SHP77 treated with DMSO at 0.1 percent for 48 hours (cell line): ENCODE measurements around the gene TMOD2.
A peak's percentile ranks its signal among the peaks of the same experiment; 100 is the strongest.

Experiments
- DNase-seq: peaks from one replicate; lab custom pipeline; 2025; lab: John Stamatoyannopoulos, UW

Gene TMOD2

GRCh38 chr15:51750792-51751696 lies at the start of gene TMOD2:
Gene TMOD2 (plus strand): TSS chr15:51751597. CDS start chr15:51766442, 14,845 bp downstream.
- no peak for DNase-seq

DNA sequence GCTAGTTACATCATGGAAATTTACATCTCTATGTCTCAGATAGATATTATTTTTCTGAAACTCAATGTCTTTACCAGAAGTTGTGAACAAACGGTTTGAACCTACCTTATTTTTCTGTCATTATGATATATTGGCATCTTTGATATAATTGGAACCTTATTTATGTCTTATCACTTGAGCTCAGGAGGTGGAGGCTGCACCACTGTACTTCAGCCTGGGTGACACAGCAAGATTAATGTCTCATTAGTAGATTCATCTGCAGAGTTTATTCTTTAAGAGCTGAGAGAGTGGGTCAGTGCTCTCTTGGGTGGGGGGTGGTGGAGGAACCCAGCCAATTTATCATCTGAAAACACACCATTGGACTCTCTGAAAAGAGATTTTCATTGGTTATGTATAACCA lies 48.7 kb upstream of the TMOD2 start:
- DNase-seq = no peak

DNA sequence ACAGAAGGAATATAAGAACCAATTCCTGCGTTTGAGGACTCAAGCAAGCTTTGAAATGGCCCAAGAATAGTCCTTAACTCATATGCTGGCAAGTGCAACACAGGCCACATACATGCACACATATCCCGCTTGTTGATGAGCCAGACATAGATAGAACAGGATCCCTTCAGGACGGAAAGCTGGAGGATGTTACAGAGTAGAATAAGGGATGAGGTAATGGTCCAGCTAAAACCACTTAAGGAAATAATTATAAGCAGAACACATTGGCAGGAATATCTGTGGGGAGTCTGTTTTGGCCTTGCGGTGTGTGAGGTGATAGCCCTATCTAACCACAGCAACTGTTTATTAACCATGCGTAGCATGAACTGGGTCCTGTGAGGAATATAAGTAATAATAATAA lies 45.1 kb upstream of the TMOD2 start:
- DNase-seq = no peak

DNA sequence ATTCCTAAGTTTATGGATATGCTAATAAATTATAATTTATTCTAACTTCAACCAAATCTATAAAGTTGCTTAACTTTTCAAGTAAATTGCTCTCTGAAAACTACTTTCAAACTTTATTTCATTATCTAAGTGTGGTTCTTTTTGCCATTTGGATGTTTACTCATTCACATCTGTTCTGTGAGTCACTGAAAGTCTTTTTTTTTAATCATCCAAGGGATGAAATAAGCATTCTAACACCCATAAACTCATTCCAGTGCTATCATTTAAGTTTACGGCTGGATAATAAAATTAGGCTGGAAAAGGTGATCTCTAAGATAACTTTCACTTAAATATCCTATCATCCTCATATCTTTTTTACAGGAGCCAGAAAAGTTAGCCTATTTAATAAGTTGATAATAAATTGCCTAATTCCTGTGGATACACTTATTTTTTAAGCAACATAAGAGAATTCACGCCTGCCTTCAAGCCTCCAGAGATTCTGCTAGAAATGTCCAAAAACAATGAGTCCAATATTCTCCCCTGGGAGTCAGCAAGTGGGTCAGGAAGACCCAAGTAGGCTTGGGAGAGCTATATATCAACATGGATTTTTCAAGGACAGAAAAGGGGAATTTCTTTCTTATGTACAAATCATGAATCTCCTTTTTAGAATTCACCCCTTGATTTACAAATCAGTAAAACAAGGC lies 44.3 kb upstream of the TMOD2 start:
- DNase-seq = no peak

GRCh38 chr15:51708013-51708412 lies 43.4 kb upstream of the TMOD2 start:
- peak; percentile 59 for DNase-seq

DNA sequence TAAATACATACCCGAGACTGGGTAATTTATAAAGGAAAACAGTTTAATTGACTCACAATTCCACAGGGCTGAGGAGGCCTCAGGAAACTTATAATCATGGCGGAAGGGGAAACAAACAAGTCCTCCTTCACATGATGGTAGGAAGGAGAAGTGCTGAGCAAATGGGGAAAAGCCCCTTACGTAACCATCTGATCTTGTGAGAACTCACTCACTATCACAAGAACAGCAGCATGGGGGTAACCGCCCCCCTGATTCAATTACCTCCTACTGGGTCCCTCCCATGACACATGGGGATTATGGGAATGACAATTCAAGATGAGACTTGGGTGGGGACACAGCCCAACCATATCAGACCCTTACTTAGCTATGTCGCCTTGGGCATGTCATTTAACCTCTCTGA lies 42.4 kb upstream of the TMOD2 start:
- no peak for DNase-seq

DNA sequence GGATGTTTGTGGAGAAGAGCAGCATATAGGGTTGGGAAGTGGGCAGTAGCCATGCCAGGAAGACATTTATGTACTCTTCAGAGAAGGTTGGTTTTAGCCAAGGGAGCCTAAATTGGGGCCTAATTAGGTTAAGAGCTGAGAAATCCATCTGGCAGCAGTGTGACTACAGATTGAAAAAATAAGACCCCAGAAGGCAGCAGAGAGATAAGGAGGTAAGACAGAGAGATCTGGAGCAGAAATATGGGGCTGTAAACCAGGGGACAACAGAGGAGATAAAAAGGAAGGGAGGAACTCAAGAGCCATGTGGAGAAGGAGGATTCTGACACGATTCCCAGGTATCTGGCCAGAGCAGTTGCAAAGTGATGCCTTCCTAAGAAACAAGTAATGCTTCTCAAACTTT lies 37.2 kb upstream of the TMOD2 start:
- no peak for DNase-seq

DNA sequence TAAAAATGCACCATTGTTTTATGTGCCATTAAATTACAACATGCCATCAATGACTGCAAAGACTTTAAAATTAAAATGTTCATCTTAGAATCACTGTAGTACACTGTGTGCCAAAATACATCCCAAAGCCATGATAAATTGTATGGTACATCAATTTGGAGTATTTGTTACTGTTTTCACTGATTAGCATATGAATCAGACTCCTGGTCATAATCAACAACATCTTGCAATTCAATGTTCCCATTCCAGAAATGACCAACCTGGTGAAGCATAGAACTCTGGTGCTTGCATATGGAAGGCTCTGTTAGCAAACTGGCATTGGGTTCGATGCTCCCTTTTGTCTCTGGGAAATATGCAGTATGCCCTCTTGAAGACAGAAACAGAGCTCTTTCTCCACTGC lies 36.5 kb upstream of the TMOD2 start:
- DNase-seq = no peak

DNA sequence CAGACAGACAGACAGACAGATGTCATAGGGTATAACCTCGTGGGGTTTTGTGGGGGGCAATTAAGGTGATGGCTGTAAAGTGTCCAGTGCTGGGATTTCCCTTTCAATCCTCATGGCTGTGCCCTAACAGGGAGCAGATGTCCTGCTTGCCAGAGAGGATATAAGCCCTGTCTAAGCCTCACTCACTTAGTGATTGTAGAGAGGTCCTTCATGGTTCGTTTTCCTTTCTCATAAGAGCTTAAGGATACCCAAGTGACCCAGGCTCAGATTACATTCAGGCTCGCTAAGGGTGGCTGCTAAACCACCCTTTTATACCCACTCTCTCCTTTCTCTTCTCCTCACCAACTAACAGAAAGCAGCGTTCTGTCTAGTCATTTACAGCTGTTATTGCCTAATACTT lies 33.2 kb upstream of the TMOD2 start:
- no peak for DNase-seq

- DNase-seq = no peak
Measured at GRCh38 chr15:51718746-51719145, 32.7 kb upstream of the TMOD2 start.

DNA sequence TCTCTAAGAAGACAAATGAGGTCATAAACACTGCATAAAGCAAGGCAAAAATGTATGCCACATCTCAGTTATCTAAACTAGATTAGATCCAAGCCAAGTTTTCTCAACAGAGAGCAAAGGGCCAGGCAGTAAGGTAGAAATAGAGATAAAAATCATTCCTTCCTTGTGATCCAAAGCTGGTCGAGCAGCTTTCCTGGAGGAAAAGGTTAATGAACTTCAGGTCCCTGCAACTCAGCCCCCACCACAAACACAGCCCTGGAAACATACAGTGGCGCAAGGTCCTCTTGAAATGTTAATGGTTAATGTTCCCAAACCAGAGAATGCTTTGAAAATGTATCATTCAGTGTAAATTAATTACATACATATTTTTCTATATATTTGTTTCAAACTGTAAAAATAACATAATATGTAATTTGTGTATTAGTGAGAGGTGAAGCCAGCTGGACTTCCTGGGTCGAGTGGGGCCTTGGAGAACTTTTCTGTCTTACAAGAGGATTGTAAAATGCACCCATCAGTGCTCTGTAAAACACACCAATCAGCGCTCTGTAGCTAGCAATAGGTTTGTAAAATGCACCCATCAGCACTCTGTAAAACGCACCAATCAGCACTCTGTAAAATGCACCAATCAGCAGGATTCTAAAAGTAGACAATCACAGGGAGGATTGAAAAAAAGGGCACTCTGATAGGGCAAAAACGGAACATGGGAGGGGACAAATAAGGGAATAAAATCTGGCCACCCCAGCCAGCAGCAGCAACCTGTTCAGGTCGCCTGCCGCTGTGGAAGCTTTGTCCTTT lies 31.0 kb upstream of the TMOD2 start:
- no peak for DNase-seq

DNA sequence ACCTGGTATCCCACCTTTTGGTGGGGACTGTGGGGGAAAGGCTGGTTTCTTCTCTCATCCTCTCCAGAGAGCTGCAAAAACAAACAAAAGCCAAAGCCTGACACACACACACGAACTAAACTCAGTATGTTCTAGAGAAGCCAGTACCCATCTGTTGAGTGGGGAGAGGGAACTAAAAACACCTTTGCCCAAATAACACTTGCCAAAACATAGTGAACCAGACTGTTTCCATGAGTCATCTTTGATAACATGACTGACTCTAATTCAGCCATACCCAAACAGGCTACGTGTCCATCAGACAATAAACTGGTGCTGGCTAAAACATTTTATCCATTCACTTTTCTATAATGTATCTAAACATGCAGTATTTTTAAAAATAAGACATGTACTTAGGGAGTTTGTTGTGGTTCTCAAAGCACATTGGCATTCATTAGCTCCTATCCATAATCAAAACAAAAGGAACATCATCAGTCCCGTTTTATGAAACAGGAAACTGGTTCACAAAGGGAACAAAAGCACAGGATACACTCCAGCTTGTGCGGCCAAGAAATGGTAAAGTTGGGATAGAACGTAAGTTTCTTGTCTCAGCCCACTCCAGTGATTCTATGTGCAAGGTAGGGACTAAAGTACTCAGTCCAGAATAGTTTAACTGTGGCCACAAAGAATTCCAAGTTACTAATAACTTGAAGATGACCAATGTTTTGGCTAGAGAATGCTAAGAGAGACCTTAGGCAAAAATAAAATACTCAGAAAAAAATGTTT lies 30.0 kb upstream of the TMOD2 start:
- DNase-seq = no peak

- no peak for DNase-seq
Measured at GRCh38 chr15:51724199-51724598, 27.2 kb upstream of the TMOD2 start.

GRCh38 chr15:51724673-51725072 lies 26.7 kb upstream of the TMOD2 start:
- no peak for DNase-seq

GRCh38 chr15:51726302-51727073 lies 24.9 kb upstream of the TMOD2 start:
- DNase-seq = no peak

- no peak for DNase-seq
Measured at GRCh38 chr15:51727141-51727897, 24.1 kb upstream of the TMOD2 start.

- no peak for DNase-seq
Measured at GRCh38 chr15:51731549-51732267, 19.7 kb upstream of the TMOD2 start.

GRCh38 chr15:51732646-51733045 lies 18.8 kb upstream of the TMOD2 start:
- DNase-seq = no peak

DNA sequence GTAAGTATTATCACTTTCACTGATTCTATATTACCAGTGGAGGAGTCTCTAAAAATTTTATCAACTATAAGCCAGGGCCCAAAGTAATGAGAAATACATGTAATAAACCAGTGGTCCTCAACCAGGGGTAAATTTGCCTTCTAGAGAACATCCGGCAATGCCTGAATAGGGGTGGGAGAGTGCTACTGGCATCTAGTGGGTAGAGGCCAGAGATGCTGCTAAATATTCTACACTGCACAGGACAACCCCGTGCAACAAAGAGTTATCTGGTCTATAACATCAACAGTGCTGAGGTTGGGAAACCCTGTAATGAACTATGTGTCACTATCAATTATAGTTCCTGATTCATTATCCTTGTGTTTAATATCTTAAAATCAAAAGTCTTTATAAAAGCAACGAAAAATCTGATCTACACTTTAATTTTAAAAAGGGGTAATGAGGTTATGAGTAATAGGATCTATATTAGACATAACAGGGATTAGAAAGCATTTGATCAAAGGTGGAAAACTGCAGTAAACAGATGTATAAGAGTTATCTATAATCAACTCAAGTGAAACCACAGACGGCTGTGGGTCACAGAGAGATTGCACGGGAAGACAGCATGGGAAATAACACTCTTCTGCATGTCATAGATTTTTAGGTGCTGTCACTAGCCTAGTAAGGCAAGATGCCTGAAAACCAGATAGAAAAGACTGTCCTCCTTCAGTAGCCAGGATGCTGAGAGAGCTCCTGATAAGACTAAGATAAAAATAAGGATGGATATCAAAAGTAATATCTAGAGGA lies 16.0 kb upstream of the TMOD2 start:
- DNase-seq = no peak
